Fibroblast of mammary gland (primary cell): ENCODE data around the gene PLCL2.

Source experiments
- DNase-seq: peaks from one replicate; pipeline ENCODE4 v3.0.0-alpha.2; 2010; ENCODE audit warnings: low read depth
- H3K4me3 ChIP-seq: 2 replicates; pipeline ENCODE4 v1.5.1; 2011; ENCODE audit warnings: low read depth, mild to moderate bottlenecking, low read length, moderate library complexity; ENCODE audit not compliant: control insufficient read depth
- CTCF ChIP-seq: conservative IDR thresholded peaks from 2 replicates; pipeline ENCODE4 v1.5.1; 2011; ENCODE audit warnings: low read depth, low read length, inconsistent platforms; ENCODE audit not compliant: control insufficient read depth, insufficient read depth

Gene PLCL2

GRCh38 chr3:16898595-16899395 is 14.0 kb downstream of the PLCL2 start:
- TF ChIP-seq CTCF, result no peak
- H3K4me3 ChIP-seq, result no peak overlapping the region
- DNase-seq, result no peak

GRCh38 chr3:16899919-16900318 is 15.2 kb downstream of the PLCL2 start:
- TF ChIP-seq CTCF, result no peak

GRCh38 chr3:16900779-16901440 is 16.2 kb downstream of the PLCL2 start:
- no peak overlapping the region for H3K4me3 ChIP-seq
- DNase-seq, result no peak
- no peak for TF ChIP-seq CTCF

More at GRCh38 chr3:16899919-16900318, 15.2 kb downstream of the PLCL2 start:
- no peak for DNase-seq
- no peak overlapping the region for H3K4me3 ChIP-seq

GRCh38 chr3:16904423-16905417 is 20.0 kb downstream of the PLCL2 start:
- DNase-seq, result no peak
- TF ChIP-seq CTCF, result no peak
- H3K4me3 ChIP-seq, result no peak overlapping the region

- H3K4me3 ChIP-seq, result no peak overlapping the region
- TF ChIP-seq CTCF, result no peak
- no peak for DNase-seq
These were observed 20.9 kb downstream of the PLCL2 start for GRCh38 chr3:16905704-16906103.

- peak; percentile 75 for DNase-seq
- no peak overlapping the region for H3K4me3 ChIP-seq
- no peak for TF ChIP-seq CTCF
These were observed 21.9 kb downstream of the PLCL2 start for GRCh38 chr3:16906682-16907081.
